Stimulated activated CD4-positive, alpha-beta T cell treated with anti-CD3 and anti-CD28 coated beads, TNF-alpha, amount 100 ng/mL, for 24 hours (primary cell): ENCODE data around the gene MYO1F.
"Not testable (repeated sequence)": the region's sequence is repeated elsewhere in the genome, so short reads cannot be mapped to it uniquely, and the experiment has no call there.

Experiments used
- DNase-seq, 3 experiments: peaks; one replicate each; pipeline ENCODE4 v3.0.0-alpha.2; 2020; ENCODE audit warnings: low read depth in 3 of 3

MYO1F gene

GRCh38 chr19:8577247-8577646 lies at the start of gene MYO1F:
Gene MYO1F (minus strand): TSS chr19:8577442. CDS start chr19:8577309, 133 bp downstream.
- no peak for DNase-seq

DNA sequence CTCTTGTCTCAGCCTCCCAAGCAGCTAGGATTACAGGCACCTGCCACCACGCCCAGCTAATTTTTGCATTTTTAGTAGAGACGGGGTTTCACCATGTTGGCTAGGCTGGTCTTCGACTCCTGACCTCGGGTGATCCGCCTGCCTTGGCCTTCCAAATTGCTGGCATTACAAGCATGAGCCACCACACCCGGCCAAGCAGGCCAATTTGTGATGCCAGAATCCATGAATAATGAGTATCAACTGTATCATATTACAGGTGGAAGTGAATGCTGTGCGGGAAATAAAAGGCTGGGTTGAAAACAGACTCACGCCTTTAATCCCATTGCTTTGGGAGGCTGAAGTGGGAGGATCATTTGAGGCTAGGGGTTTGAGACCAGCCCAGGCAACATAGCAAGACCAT lies 49.6 kb upstream of the MYO1F start:
- no peak for DNase-seq

- DNase-seq: not testable (repeated sequence)
Measured at GRCh38 chr19:8622886-8623285, 45.6 kb upstream of the MYO1F start.

- no peak for DNase-seq
Measured at GRCh38 chr19:8618751-8619150, 41.5 kb upstream of the MYO1F start.

DNA sequence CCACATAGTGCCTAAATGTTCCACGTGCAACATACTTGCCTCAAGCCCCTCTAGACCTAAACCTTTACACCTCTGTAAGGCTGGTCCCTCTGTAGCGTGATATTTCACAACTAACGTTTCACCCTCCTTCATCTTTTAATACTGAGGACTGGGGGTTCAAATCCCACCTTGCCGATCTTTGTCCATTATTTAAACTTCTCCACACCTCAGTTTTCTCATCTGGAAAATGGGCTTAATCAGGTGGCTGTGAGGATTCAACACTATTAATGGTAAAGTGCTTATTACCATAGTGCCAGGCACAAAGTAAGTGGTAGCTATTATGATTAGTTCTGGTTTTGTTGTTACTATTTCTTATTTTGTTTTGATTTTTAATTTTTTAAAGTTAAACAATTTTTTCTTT lies 40.7 kb upstream of the MYO1F start:
- no peak for DNase-seq

- not testable (repeated sequence) for DNase-seq
Measured at GRCh38 chr19:8617325-8617724, 40.1 kb upstream of the MYO1F start.

- no peak for DNase-seq
Measured at GRCh38 chr19:8616861-8617260, 39.6 kb upstream of the MYO1F start.

DNA sequence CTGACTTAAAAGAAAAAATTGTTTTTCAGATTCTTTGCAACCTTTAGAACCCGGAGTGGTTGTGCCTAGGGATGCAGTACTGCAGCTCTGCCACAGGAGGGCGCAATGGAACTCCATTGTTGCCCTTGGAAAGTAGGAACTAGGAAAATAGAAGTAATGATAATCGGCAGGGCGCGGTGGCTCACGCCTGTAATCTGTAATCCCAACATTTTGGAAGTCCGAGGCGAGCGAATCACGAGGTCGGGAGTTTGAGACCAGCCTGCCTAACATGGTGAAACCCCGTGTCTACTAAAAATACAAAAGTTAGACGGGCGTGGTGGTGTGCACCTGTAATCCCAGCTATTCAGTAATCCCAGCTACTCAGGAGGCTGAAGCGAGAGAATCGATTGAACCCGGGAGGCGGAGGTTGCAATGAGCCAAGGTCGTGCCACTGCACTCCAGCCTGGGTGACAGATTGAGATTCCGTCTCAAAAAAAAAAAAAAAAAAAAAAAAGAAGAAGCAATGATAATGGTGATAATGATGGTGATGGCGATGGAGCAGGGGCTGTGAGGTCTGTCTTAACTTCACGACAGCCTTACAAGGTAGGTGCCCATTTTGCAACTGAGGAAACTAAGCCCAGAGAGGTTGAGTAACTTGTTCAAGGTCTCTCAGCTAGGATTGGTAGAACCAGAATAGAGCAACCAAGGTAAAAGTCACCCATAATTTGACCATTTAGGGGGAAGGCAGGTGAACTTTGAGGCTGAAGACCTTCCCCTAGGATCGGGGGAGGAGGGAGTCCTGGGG lies 38.8 kb upstream of the MYO1F start:
- DNase-seq: peak in 2 of 3 experiments; percentile 41 to 61

- no peak for DNase-seq
Measured at GRCh38 chr19:8615024-8615423, 37.8 kb upstream of the MYO1F start.

GRCh38 chr19:8614455-8614854 lies 37.2 kb upstream of the MYO1F start:
- no peak for DNase-seq

DNA sequence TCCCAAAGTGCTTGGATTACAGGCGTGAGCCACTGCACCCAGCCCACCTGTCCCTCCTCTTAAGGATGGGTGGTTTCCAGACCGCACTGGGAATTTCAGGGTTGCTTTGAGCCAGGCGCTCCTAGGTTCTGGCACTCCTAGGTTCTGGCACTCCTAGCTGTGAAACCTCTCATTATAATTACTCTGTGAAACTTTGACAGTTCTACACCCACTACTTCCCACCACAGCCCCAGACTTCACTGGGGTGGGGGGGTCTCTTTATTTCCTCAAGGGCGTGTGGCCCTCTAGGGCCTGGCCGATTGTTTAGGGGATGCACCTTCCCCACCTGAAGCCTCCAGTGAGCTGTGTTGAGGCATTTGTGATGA lies 35.5 kb upstream of the MYO1F start:
- no peak for DNase-seq

GRCh38 chr19:8611877-8612806 lies 34.9 kb upstream of the MYO1F start:
- DNase-seq: no peak

DNA sequence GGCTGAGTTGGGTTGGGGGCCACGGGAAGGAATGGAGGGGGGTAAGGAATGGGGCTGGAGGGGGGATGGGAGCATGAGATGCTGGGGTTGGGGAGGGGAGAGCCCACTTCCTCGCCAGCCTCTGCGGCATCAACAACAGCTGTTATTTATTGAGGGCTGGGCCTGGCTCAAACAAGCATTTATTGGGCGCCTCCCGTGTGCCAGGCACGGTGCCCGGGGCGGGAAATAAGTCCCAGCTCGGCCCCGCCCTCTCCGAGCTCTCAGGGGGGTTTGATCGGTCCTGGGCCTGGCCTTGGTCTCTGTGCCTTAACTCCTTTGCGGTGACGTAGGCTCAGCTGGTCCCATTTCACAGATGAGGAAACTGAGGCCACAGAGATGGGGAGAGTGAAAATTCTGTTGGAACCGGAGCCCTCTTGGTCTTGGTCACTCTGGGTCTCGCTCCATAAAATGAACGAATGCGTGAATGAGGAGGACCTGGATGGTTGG lies 34.2 kb upstream of the MYO1F start:
- DNase-seq: no peak

DNA sequence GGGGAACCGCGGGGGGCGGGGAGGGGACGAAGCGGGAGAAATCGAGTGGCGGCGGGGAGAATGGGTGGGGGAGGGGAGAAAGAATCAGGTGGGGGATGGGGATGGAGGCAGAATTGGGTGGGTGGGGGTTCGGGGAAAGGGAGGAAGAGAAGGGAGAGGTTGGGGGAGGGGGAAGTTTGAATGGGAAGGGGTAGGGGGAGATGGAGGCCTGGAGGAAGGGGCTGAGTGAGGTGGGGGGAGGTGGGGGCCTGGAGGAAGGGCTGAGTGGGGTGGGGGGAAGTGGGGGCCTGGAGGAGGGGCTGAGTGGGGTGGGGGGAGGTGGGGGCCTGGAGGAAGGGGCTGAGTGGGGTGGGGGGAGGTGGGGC lies 33.7 kb upstream of the MYO1F start:
- DNase-seq: no peak

- DNase-seq: peak in 2 of 3 experiments; percentile 5 to 14
Measured at GRCh38 chr19:8610041-8610935, 33.0 kb upstream of the MYO1F start, which contains the start of gene ADAMTS10. Gene ADAMTS10 (minus strand): TSS chr19:8610715. CDS start chr19:8605710, 5,005 bp downstream.

DNA sequence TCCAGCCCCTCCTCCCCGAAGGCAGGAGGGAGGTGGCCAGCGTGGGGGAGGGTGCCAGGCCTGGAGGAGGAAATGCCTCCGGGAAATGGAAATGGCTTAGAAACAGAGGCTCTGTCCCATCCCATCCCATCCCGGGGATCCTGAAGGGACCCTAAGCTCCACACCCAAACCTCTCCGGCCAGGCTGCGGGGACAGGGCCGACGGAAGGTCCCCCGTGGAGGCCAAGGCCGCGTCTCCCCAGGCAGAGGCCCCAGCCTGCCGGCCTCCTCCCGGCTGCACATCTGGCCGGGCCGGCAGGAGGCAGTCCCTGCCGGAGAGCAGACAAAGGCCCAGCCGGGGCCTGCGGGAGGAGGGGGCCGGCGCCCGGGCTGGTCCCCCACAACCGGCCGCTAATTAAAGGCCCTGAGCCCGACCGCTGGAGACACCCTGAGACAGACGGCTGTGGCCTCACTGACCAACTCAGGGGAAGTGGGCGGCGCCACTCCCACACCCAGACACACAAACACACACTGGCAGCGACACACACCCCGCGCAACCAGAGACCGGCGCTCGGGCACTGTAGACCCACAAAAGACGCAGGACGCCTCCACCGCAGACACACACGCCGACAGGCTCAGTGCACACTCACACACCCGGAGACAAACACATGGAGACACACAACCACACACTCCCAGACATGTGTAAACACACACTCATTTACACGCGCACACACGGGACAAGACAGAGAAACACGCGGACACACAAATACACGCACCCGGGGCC lies 32.2 kb upstream of the MYO1F start:
- peak in 1 of 3 experiments; percentile 4 for DNase-seq

DNA sequence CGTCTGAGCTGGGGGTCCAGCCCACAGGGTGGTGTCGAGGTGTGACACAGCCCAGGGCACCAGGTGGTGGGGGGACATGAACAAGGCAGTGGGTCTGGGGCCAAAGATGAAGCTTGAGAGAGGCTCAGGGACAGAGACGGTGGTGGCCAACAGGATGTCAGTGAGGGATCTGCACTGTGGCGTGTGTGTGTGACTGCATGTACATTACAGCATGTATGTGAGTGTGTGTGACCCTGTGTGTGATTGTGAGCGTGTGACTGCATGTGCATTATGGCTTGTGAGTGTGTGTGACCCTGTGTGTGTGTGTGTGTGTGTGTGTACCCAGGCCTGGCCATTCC lies 31.7 kb upstream of the MYO1F start:
- DNase-seq: no peak

GRCh38 chr19:8607386-8607785 lies 30.1 kb upstream of the MYO1F start:
- DNase-seq: no peak

DNA sequence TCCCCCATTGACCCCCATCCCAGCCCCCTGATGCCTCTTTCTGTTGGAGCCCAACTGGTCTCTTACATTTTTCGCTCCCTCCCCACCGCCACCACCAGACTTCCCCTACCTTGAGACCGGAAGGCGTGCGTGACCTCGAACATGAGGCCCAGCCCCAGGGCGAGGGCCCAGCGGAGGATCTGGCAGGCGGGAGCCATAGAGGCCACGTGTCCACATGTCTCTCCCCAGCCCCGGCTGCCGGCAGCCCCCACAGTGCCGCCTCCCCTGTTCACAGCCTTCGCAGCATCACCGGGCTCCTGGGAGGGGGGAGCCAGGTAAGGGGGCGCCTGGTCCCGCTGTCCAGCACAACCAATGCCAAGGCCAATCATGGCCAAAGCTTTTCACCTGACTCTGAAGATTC lies 28.3 kb upstream of the MYO1F start:
- no peak for DNase-seq

- no peak for DNase-seq
Measured at GRCh38 chr19:8601796-8602195, 24.6 kb upstream of the MYO1F start.

- DNase-seq: no peak
Measured at GRCh38 chr19:8600816-8601215, 23.6 kb upstream of the MYO1F start.
